Urothelium cell line (cell line): Measurements from ENCODE around the gene FRMD4A.
A peak's percentile ranks its signal among the peaks of the same experiment; 100 is the strongest.
"Not testable (repeated sequence)": the region's sequence is repeated elsewhere in the genome, so short reads cannot be mapped to it uniquely, and the experiment has no call there.

ENCODE experiments used
- DNase-seq: peaks from one replicate; pipeline ENCODE4 v3.0.0; 2011; ENCODE audit warnings: low spot score, mixed read lengths
- FAIRE-seq: peaks from 2 replicates; lab custom pipeline; 2011; peaks lifted over from hg19 to GRCh38; lab: Jason Lieb, UNC

FRMD4A gene

DNA sequence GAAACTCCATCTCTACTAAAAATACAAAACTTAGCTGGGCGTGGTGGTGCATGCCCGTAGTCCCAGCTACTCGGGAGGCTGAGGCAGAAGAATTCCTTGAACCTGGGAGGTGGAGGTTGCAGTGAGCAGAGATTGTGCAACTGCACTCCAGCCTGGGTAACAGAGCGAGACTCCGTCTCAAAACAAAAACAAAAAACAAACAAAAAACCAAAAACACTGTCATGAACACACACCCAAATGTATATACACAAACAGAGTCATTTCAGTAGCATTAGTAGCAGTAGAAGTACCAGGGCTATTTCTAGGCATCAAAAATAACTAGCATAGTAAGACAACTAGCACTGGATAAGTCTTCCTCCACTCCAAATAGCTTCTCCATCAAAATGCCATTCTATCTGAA is 263.1 kb downstream of the FRMD4A start:
- DNase-seq, FAIRE-seq: not testable (repeated sequence)

DNA sequence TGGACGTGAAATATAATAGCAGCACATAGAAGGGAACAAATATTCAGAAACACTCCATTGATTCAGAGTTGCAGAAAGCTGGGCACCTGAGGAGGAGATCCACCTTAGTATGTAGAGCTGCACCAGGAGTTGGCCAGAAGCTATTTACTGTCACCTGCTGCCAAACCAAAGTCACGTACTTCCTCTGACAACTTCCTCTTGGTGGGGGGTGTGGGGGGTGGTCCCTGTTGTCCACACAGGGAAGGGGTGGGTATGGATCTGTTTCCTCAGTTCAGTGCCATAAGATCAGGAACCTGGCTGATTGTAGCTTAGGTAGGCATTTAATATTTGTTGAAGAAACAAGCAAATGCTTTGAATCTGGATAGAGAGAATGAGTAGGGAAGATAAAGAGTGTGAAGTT is 264.6 kb downstream of the FRMD4A start:
- FAIRE-seq (no peak), DNase-seq (no peak)

DNA sequence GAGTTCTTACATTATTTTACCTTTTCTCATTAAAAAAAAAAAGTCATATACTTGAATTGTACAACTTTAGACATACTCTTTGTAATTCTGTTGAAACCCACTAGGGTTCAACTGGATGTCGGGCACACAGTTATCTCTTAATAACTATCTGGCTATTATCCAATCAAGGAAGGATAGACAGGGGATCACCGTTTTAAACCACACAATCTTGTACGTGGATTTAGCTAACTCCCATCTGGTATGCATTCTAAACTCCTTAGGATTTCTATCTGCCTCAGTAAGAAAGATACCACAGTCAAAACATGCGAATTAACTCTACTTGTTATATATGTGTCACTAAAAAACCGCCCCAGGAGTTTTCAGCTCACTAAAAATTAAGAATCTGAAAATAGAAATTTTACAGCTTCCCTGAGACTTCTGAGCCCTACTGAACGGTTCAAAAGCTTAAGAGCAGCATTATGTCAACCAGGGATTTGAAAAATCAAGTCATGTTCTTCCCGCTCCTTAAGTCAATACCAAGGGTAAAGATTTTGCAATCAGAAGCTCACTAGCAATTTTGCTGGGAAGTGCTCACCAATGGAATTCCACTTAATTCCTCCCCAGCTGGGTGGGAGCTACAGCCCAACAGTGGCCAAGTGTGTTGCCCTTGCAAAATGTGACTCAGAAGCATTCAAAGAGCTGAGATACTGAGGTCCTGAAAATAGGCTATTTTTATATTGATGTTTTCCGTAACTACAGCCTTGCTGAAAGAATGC is 267.0 kb downstream of the FRMD4A start:
- DNase-seq (no peak), FAIRE-seq (no peak)

DNA sequence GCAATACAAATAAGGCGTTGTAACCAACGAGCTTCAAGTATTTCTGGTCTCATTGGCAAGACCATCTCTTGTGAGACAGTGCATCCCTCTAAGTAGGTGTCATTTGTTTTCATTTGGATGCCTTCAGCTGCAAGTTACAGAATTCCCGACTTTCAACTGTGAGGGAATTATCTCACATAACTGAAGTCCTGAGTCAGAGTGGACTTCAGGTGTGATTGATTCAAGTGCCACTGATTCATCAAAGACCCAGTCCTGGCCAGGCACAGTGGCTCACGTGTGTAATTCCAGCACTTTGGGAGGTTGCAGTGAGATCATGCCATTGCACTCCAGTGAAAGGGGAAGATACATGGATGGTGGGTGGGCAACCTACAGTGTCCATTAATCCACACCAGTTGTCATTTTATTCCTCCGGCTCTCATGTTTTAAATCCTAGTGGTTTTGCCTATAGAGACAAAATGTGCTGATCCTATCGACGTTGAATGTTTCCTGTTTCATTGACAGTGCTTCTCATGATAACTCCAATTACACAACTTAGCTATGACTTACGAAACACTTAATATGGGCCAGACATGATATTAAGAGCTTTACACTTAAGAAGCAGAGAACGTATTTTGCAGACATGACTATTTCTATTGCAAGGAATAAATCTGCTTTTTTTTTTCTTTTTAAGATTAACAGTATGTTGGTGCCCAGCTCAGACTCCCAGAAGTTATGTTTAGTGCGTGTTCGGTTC is 268.0 kb downstream of the FRMD4A start:
- FAIRE-seq, result no peak
- no peak for DNase-seq

DNA sequence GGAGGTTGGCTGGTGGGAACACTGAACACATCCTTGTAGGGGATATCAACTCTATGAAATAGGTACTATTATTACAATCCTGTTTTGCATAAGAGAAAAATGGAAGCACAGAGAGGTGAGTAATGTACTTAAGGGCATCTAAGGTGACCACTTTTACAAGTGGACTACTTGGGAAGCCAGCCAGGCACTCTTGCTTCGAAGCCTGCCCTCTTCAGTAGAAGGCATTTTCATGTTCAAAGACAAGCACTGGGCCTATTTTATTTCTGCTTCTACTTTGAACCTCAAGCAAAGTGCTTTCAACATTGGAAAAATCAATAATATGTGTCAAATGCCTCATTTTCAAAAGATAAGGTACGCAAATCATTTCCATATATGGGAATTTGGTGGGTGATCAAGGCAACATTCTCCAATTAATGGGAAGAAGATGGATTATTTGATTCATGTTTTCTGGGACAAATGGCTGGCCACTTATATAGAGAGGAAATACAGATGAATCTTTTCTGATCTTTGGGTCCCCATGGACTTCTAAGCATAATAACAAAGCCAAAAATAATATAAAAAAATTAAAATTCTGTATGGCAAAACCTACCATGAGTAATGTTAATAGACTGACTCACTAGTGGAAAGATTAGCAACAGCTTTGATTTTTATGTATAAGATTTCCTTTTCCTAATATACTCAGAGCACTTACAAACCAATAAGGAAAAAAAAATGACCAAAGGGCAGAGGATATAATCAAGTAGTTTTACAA is 270.2 kb downstream of the FRMD4A start:
- DNase-seq, result no peak
- no peak for FAIRE-seq

DNA sequence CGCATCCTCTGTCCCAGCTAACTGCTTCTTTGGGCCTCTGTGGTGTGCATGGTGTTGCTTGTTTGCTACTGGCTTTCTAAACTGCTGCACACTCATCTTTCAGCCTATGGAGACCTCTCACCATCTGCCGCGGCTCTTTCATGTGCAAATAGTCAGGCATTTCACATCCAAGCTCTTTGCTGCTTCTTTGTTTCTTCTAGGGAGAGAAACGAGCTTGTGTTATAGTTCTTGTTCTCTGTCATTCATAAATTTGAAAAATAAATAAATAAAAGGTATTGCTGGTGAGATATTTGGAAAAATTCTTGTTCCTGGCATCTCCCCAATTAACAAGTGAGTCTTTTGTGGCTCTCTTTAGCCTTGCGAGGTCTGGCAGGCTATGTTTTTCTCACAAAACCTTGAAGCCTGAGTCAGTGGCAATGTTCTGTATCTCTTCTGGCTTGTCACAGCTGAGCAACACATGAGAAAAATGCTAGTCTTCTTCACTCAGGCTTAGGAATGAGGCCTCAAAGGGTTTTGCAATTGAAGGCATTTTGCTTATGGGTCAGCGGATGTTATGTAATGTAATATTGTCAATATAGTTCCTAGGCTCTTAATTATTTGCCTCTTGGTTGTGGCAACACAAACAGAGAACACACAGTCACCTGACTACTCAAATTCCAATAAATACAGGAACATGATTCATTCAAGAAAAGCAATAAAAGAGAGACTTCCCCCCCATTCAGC is 274.0 kb downstream of the FRMD4A start:
- FAIRE-seq, result no peak
- DNase-seq, result no peak

DNA sequence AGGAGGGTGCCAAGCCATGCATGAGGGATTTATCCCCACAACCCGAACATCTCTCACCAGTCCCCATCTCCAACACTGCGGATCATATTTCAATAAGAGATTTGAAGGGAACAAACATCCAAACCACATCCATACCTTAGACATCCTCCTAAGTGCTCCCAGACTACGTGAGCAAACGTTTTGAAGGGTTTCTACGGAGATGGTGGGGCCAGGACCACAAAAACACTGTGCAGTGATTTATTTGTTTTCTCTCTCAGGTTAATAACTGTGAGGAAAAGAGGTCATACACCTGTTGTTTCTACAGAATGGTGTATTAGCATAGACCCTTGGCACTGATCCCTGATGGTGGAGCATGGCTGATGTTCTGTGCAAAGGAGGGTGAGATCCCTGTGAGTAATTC is 277.8 kb downstream of the FRMD4A start:
- DNase-seq (no peak), FAIRE-seq (no peak)

DNA sequence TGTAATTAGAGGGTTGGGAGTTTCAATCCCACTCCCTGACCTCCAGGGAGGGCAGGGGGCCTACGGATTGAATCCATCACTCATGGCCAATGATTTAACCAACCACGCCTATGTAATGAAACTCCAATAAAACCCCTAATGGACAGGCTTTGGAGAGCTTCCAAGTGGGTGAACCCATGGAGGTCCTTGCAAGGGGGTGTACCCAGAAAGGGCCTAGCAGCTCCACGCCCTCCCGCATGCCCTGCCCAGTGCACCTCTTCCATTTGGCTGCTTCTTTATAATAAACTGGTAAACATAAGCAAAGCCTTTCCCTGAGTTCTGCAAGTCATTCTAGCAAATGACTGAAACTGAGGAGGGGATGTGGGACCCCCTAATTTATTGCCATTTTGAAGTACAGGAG is 280.1 kb downstream of the FRMD4A start:
- DNase-seq (no peak), FAIRE-seq (no peak)

DNA sequence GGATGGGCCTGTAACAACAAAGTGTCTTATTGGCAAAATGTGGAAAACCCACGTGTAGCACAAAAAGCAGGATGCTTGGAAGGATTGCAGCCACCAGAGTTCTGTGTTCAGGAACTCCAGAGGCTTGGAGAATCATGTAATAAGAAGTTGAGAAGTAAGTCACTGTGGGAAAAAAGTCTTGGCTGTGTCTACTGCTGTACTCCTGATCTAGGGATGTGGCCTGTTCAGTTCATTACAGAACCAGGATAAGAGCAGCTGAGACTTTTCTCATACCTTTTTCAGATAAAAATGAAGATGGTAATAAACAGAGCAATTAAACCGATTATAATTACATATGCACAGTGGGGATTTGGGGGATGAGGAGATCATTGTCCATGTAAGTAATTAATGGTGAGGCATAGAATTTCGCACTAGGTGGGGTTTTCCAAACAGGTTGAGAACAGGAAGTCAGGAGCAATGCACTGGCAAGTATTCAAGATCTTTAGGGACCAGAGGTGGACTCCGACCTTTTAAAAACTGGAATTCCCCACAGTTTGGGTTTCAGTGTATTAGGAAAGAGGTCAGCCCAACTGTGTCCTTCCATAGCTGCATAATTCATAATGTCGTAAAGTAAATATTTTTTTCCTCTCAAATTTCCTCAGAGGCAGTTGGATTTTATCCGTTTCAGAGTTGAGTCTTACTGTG is 281.7 kb downstream of the FRMD4A start:
- no peak for DNase-seq
- no peak for FAIRE-seq

DNA sequence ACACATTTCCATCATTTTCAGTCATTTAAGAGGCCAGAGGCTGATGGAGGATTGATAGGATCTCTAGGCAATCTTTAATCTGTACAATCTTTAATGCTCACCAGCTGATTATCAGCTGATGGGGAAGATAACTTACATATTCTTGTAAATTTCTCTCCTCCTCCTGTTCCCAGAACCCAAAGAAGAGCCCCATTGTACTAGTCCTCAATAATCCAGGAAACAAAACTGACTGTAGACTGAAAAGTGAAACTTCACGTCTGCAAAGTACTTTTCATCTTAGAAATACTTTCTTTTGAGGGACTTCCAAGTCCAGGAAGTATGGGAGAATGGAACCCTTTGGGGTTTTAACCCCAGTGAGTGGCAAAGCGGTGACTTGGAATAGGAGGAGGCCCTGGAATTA is 283.3 kb downstream of the FRMD4A start:
- FAIRE-seq, result no peak
- DNase-seq, result no peak

DNA sequence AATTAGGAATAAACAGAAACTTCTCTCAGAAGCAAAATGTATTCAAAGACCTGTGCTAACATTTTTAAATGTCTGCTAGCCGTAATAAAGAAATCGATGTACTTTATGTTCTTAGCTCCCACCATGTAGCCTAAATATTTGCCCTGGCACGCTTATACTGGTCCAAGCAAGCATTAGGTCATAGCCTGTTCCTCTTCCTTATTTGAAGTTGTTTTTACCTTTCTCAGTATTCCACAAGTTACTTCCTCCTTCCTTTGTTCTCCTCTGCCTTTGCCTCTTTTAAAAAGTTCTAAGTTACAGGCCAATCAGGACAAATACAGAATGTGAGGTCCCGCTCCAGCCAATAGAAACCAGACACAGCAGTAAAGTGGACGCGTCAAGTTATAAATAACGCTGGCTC is 288.7 kb downstream of the FRMD4A start:
- not testable (repeated sequence) for FAIRE-seq, DNase-seq

DNA sequence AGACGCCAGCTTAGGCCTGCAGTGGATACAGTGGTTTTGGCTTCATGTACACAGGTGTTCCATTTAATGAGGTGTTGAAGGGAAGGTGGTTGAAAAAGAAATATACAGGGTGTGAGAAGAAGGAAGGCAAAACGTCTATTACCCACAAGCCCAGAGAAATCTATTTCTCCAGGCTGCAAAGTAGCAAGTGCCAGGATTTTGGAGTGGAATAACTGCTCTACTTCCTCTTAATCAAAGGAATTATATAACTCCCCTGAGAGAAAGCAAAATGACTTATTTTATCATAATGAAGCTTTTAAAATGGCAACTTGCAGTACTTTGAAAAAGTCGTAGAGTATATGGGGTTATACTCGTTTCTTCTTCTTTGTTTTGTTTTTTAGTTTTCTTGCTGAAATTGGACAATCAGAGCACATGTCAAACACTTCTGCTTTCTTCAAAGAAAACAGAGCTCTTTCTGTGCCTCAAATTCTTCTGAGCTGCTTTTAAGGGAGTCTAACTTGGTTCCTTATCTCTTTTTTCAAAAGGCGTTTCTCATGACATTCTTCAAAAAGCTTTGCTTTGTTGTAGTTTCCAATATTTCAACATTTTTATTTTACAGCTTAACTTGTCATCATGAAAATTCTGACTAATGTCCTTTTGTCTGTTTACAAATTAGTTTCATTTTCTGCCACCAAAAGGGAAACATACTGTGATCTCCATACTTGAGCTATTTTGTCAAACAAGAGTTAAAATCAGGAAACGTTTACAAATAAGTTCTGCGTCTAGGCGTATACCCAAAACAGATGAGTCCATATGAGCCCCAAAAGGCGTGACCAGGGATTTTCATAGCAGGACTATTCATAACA is 289.7 kb downstream of the FRMD4A start:
- no peak for FAIRE-seq

DNA sequence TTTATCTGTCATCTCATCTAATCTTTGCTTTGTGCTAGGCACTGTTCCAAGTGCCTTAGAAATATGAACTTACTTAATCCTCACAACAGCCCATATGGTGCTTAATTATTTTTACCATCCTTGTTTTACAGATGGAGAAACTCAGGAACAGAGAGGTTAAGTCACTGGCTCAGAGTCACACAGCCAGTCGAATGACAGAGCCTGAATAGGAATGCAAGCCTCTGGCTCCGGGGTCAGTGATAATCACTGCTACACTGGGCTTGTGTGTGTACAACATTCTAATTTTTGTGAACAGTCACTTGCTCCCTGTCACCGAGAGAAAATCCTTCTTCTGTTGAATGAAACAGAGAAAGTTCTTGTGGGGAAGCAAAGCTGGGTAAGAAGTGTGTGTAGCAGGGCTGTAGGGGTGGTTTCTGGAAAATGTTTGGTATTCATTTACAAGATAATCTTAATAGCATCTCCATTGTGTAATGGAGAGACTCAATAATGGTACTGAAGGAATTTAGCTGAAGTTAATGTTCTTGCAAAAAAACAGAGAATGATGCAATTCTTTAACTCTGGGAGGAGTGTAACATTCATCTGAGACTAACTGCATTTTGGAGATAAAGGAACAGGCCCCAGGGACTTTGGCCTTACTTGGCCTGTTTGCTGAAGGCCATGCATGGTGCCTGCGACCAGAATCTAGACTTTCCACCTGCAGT is 290.6 kb downstream of the FRMD4A start:
- DNase-seq (no peak), FAIRE-seq (no peak)

More for the DNA sequence above, 289.7 kb downstream of the FRMD4A start:
- no peak for DNase-seq

DNA sequence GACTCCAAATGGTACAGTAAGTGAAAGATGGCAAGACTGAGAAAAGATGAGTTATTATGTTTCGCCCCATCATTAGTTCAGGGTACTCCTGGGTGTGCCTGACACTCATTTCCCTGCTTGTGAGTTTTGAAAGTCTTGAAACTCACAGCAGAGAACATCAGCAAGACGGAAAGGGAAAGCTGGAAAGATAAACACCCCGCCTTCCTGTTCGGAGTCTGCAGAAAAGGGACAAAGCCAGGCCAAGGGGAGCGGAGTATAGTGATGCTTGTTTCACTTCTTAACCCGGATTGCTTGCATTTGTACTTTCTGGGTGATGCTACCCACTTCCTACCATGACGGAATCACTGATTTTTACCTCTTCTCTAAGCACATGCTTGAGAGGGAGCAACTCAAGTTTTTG is 294.5 kb downstream of the FRMD4A start:
- DNase-seq (no peak), FAIRE-seq (no peak)

DNA sequence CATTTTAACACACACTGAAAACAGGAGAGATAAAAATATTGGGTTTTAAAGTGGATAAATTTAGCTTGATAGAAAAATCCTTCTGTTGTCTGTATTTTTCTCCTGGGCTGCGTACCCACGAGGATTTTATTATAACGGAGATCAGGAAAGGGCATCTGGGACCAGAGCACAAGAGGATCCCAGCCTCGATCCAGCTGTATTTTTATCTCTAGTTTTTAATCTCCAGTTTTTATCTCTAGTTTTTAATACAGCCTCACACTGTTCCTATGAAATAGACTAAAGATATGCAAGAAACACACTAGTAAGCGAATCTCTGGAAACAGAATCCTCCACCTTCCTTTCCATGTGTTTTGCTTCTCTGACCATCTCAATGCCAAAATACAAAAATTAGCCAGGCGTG is 295.2 kb downstream of the FRMD4A start:
- FAIRE-seq (no peak), DNase-seq (no peak)

DNA sequence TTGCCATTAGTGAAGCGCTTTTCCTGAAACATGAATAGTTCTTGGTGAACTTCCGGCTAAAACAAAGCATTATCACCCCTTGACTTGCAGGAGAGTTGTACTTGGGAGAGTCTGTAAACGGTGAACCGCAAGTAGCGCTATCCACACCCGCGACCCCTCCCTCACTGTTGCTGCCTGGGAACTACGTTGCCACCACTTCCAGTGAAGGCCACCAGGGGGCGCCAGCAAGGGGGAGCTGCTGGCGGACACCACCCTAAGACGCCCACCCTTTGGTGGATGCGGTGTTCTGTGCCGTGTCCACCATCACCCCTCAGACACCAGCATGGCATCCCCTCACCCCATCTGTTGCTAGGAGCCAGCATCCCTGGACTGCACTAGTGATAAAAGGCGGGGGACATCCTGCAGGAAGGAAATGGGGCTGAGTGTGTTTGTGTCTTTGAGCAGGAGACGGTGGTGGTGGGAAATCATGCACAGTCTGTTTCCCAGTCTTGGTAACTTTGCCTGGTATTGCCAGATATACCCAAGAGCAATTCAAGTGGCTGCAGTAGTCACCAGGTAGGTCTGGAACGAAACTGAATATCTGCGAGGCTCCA is 298.2 kb downstream of the FRMD4A start:
- DNase-seq, result peak; percentile 65
- no peak for FAIRE-seq

DNA sequence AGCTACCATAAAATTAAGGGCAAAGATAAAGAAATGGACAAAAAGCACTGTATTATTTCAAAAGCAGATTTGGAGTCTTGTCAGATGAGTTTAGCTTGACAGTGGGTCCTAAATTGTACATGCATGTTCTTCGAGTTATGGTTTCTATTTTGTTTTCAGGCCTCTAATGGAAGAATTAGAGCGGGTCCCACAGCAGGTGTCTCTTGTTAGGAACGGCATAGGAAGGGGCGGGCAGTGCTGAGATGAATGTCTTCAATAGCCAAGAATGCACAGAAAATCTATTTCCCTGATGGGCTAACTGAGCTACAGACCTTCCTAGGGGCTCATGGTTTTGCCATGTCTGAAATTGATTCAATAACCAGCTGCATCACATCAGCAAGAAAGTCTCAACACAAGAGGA is 304.4 kb downstream of the FRMD4A start:
- FAIRE-seq, result no peak
- no peak for DNase-seq
